HepG2 (cell line): ENCODE data around the gene NFYC. TPM values are rescaled to one million over a fixed set of nuclear protein-coding genes. Genes with fewer than 3 reads are reported as not detected.
A peak's percentile ranks its signal among the peaks of the same experiment; 100 is the strongest.

Source experiments
- CBFB ChIP-seq: sonication (generic); formaldehyde crosslinking; IDR thresholded peaks from 2 replicates; pipeline ENCODE4 v1.4.0; 2020; ENCODE audit warnings: missing genetic modification reagents
- CBX1 ChIP-seq: IDR thresholded peaks from one replicate; pipeline ENCODE4 v1.6.1; 2016; ENCODE audit warnings: antibody characterized with exemption, low read depth
- FOXA3 ChIP-seq: IDR thresholded peaks from 2 replicates; pipeline ENCODE4 v1.6.1; 2016; ENCODE audit warnings: missing genetic modification reagents, missing compliant biosample characterization
- HDAC1 ChIP-seq: sonication (generic); formaldehyde crosslinking; IDR thresholded peaks from 2 replicates; pipeline ENCODE4 v1.5.1; 2020; ENCODE audit warnings: mild to moderate bottlenecking, missing genetic modification reagents
- HDAC2 ChIP-seq: sonication (generic); formaldehyde crosslinking; IDR thresholded peaks from 2 replicates; pipeline ENCODE4 v1.4.0; 2020; ENCODE audit warnings: missing genetic modification reagents
- HMG20A ChIP-seq: IDR thresholded peaks from 2 replicates; pipeline ENCODE4 v1.6.1; 2016; ENCODE audit warnings: borderline replicate concordance
- HNRNPL ChIP-seq: fragments of 200-400 bp; formaldehyde crosslinking; IDR thresholded peaks from 2 replicates; pipeline ENCODE4 v1.6.1; 2017; ENCODE audit warnings: mild to moderate bottlenecking, low read depth, low read length
- HNRNPUL1 ChIP-seq: fragments of 200-400 bp; formaldehyde crosslinking; IDR thresholded peaks from 2 replicates; pipeline ENCODE4 v1.6.1; 2017; ENCODE audit warnings: low read depth, mild to moderate bottlenecking, low read length, moderate library complexity
- KAT8 ChIP-seq: IDR thresholded peaks from 2 replicates; pipeline ENCODE4 v1.6.1; 2016; ENCODE audit warnings: missing genetic modification reagents, missing compliant biosample characterization
- PPARG ChIP-seq: conservative IDR thresholded peaks from 2 replicates; pipeline ENCODE4 v1.6.1; 2016; ENCODE audit warnings: missing biosample characterization, missing genetic modification reagents
- SOX6 ChIP-seq, 2 experiments: fragments of 450-650 bp in 1 of 2; sonication (generic) in 1 of 2; formaldehyde crosslinking in 1 of 2; IDR thresholded peaks; 2 replicates each; pipeline versions ENCODE4 v1.4.0 to v1.6.1; 2017 to 2020; ENCODE audit warnings: antibody characterized with exemption in 1 of 2, mild to moderate bottlenecking in 1 of 2, missing genetic modification reagents in 1 of 2
- TAF1 ChIP-seq: sonication (generic); formaldehyde crosslinking; IDR thresholded peaks from 2 replicates; pipeline ENCODE4 v1.4.0; 2020; ENCODE audit warnings: missing genetic modification reagents
- TCF7L2 ChIP-seq: IDR thresholded peaks from 2 replicates; pipeline ENCODE4 v1.6.1; 2011; ENCODE audit warnings: mild to moderate bottlenecking, low read depth, low read length, moderate library complexity
- ZZZ3 ChIP-seq: sonication (generic); formaldehyde crosslinking; IDR thresholded peaks from 2 replicates; pipeline ENCODE4 v1.4.0; 2020; ENCODE audit warnings: missing genetic modification reagents, mild to moderate bottlenecking, borderline replicate concordance
- polyA plus RNA-seq, 8 experiments: library from polyadenylated mRNA; depleted of rRNA in 3 of 8; stranded (reverse) in 7 of 8; unstranded in 1 of 8; fragments of >200 nt; fragmentation: Illumina TruSeq in 4 of 8; extraction: Trizol in 4 of 8; gene quantifications; 2 replicates each; pipeline versions ENCODE4 v1.2.1 to v1.2.3, GENCODE V29; 2011 to 2016; ENCODE audit warnings: low read depth in 4 of 8, missing spikeins in 1 of 8, mixed read lengths in 1 of 8; ENCODE audit not compliant: insufficient read depth in 1 of 8
- total RNA-seq, 5 experiments: library from RNA; depleted of rRNA; stranded (reverse); fragments of >200 nt; fragmentation: Illumina TruSeq; extraction: Trizol; gene quantifications; 2 replicates each; pipeline ENCODE4 v1.2.3, GENCODE V29; 2016; ENCODE audit warnings: low read depth in 1 of 5
- TF ChIP-seq, protein P1 (sequence below): IDR thresholded peaks from 2 replicates; pipeline ENCODE4 v1.6.1; 2016; ENCODE audit warnings: low read depth
- TF ChIP-seq, protein P2 (sequence below): IDR thresholded peaks from 2 replicates; pipeline ENCODE4 v1.6.1; 2016
- TF ChIP-seq, protein P3 (sequence below): IDR thresholded peaks from 2 replicates; pipeline ENCODE4 v1.4.0; 2020; ENCODE audit warnings: mild to moderate bottlenecking, missing genetic modification reagents
- TF ChIP-seq, protein P4 (sequence below): IDR thresholded peaks from 2 replicates; pipeline ENCODE4 v1.6.1; 2016; ENCODE audit warnings: missing genetic modification reagents, missing compliant biosample characterization
- TF ChIP-seq, protein P5 (sequence below): sonication (generic); formaldehyde crosslinking; IDR thresholded peaks from 2 replicates; pipeline ENCODE4 v1.4.0; 2020; ENCODE audit warnings: missing genetic modification reagents, borderline replicate concordance
- TF ChIP-seq, protein P6 (sequence below), 2 experiments: fragments of 450-650 bp in 1 of 2; sonication (generic) in 1 of 2; formaldehyde crosslinking; IDR thresholded peaks; 2 replicates each; pipeline versions ENCODE4 v1.5.0 to v1.8.0; 2020 to 2022; ENCODE audit warnings: mild to moderate bottlenecking in 1 of 2, missing genetic modification reagents in 1 of 2

The NFYC gene
- total and polyA plus RNA-seq, 2 of the 13 experiments (the other 11 are each of a cell fraction or from before 2014, with no cell fraction given), result 33.9 to 73.7 TPM

DNA sequence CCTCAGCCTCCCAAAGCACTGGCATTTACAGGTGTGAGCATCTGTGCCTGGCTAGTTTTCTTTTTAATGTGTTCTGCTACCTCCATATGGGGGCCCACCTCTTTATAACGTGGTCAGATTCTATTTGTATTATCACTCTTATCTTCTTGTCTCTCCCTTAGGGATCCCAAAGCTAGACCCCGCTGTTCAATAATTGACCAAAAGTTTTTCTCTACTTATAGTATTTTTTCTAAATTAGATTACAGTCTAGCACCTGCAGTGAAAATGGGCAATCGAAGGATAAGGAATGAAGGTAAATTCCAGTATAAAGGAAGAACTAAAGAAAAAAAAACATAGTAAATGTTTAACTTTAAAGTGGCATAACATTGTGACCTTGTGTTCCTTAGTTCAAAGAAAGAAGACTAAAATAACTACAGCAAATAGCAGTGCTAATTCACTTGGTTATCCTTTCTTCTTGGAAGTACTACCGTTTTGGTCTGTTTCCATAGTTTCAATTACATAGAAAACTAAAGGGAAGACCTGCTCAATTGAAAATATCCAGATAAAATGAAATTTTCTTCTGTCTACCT is 24.1 kb downstream of the NFYC start (continued):
- TF ChIP-seq HNRNPL (no peak), HDAC2 (CRISPR knock-in tag) (peak; percentile 40; the same call in 1 of the 2 replicates), SOX6 (IDR thresholded peaks at IDR 0.05) (no peak), SOX6 (CRISPR knock-in tag; IDR thresholded peaks at IDR 0.05) (peak; percentile 65; the same call in 1 of the 2 replicates), HDAC1 (CRISPR knock-in tag) (peak; percentile 13; the same call in 1 of the 2 replicates), PPARG (CRISPR knock-in tag) (peak; percentile 57; the same call in 1 of the 2 replicates), CBFB (CRISPR knock-in tag) (no peak), KAT8 (CRISPR knock-in tag) (peak; percentile 54; the same call in 1 of the 2 replicates), HNRNPUL1 (peak; percentile 65; the same call in 1 of the 2 replicates), TAF1 (CRISPR knock-in tag) (no peak), ZZZ3 (CRISPR knock-in tag) (no peak), CBX1 (no peak), TCF7L2 (peak; percentile 33; the same call in 1 of the 2 replicates), HMG20A (CRISPR knock-in tag) (peak; percentile 90), FOXA3 (CRISPR knock-in tag) (peak; percentile 79)
- TF ChIP-seq, protein P1, sequence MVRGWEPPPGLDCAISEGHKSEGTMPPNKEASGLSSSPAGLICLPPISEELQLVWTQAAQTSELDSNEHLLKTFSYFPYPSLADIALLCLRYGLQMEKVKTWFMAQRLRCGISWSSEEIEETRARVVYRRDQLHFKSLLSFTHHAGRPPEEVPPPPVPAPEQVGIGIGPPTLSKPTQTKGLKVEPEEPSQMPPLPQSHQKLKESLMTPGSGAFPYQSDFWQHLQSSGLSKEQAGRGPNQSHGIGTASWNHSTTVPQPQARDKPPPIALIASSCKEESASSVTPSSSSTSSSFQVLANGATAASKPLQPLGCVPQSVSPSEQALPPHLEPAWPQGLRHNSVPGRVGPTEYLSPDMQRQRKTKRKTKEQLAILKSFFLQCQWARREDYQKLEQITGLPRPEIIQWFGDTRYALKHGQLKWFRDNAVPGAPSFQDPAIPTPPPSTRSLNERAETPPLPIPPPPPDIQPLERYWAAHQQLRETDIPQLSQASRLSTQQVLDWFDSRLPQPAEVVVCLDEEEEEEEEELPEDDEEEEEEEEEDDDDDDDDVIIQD (CRISPR knock-in tag), result peak; percentile 42; the same call in 1 of the 2 replicates
- TF ChIP-seq, protein P2, sequence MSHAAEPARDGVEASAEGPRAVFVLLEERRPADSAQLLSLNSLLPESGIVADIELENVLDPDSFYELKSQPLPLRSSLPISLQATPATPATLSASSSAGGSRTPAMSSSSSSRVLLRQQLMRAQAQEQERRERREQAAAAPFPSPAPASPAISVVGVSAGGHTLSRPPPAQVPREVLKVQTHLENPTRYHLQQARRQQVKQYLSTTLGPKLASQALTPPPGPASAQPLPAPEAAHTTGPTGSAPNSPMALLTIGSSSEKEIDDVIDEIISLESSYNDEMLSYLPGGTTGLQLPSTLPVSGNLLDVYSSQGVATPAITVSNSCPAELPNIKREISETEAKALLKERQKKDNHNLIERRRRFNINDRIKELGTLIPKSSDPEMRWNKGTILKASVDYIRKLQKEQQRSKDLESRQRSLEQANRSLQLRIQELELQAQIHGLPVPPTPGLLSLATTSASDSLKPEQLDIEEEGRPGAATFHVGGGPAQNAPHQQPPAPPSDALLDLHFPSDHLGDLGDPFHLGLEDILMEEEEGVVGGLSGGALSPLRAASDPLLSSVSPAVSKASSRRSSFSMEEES, result 0 out of 2 replicates have a peak, but pooled peaks have one; percentile 26
- TF ChIP-seq, protein P3, sequence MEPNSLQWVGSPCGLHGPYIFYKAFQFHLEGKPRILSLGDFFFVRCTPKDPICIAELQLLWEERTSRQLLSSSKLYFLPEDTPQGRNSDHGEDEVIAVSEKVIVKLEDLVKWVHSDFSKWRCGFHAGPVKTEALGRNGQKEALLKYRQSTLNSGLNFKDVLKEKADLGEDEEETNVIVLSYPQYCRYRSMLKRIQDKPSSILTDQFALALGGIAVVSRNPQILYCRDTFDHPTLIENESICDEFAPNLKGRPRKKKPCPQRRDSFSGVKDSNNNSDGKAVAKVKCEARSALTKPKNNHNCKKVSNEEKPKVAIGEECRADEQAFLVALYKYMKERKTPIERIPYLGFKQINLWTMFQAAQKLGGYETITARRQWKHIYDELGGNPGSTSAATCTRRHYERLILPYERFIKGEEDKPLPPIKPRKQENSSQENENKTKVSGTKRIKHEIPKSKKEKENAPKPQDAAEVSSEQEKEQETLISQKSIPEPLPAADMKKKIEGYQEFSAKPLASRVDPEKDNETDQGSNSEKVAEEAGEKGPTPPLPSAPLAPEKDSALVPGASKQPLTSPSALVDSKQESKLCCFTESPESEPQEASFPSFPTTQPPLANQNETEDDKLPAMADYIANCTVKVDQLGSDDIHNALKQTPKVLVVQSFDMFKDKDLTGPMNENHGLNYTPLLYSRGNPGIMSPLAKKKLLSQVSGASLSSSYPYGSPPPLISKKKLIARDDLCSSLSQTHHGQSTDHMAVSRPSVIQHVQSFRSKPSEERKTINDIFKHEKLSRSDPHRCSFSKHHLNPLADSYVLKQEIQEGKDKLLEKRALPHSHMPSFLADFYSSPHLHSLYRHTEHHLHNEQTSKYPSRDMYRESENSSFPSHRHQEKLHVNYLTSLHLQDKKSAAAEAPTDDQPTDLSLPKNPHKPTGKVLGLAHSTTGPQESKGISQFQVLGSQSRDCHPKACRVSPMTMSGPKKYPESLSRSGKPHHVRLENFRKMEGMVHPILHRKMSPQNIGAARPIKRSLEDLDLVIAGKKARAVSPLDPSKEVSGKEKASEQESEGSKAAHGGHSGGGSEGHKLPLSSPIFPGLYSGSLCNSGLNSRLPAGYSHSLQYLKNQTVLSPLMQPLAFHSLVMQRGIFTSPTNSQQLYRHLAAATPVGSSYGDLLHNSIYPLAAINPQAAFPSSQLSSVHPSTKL, result peak; percentile 93
- TF ChIP-seq, protein P4, sequence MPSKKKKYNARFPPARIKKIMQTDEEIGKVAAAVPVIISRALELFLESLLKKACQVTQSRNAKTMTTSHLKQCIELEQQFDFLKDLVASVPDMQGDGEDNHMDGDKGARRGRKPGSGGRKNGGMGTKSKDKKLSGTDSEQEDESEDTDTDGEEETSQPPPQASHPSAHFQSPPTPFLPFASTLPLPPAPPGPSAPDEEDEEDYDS (CRISPR knock-in tag), result peak; percentile 37; the same call in 1 of the 2 replicates
- TF ChIP-seq, protein P5, sequence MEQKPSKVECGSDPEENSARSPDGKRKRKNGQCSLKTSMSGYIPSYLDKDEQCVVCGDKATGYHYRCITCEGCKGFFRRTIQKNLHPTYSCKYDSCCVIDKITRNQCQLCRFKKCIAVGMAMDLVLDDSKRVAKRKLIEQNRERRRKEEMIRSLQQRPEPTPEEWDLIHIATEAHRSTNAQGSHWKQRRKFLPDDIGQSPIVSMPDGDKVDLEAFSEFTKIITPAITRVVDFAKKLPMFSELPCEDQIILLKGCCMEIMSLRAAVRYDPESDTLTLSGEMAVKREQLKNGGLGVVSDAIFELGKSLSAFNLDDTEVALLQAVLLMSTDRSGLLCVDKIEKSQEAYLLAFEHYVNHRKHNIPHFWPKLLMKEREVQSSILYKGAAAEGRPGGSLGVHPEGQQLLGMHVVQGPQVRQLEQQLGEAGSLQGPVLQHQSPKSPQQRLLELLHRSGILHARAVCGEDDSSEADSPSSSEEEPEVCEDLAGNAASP (CRISPR knock-in tag), result peak; percentile 29; the same call in 1 of the 2 replicates
- TF ChIP-seq, protein P6, sequence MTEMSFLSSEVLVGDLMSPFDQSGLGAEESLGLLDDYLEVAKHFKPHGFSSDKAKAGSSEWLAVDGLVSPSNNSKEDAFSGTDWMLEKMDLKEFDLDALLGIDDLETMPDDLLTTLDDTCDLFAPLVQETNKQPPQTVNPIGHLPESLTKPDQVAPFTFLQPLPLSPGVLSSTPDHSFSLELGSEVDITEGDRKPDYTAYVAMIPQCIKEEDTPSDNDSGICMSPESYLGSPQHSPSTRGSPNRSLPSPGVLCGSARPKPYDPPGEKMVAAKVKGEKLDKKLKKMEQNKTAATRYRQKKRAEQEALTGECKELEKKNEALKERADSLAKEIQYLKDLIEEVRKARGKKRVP (CRISPR knock-in tag; IDR thresholded peaks at IDR 0.05), result 0 out of 4 replicates have a peak, but pooled peaks of 1 of the 2 experiments have one; percentile 7
